GM12892 (cell line): ENCODE measurements around the gene RNF225.
"Not testable (repeated sequence)": the region's sequence is repeated elsewhere in the genome, so short reads cannot be mapped to it uniquely, and the experiment has no call there.

Source experiments
- DNase-seq: peaks from one replicate; pipeline ENCODE4 v3.0.0; 2011; ENCODE audit not compliant: insufficient read length
- FAIRE-seq: peaks from 2 replicates; lab custom pipeline; 2011; peaks lifted over from hg19 to GRCh38; lab: Jason Lieb, UNC
- POLR2A ChIP-seq: IDR thresholded peaks from 2 replicates; pipeline ENCODE4 v1.6.1; 2011; ENCODE audit warnings: low read depth, low read length, control low read depth
- POLR2AphosphoS5 ChIP-seq: IDR thresholded peaks from 2 replicates; pipeline ENCODE4 v1.6.1; 2011; ENCODE audit warnings: low read depth, low read length, control low read depth
- TAF1 ChIP-seq: IDR thresholded peaks from 2 replicates; pipeline ENCODE4 v1.6.1; 2011; ENCODE audit warnings: low read depth, mild to moderate bottlenecking, control low read depth, low read length, borderline replicate concordance

Gene RNF225

GRCh38 chr19:58395979-58396627 lies 647 bp downstream of the RNF225 start:
- no peak; the same call in 1 of the 2 replicates for TF ChIP-seq POLR2AphosphoS5
- TF ChIP-seq TAF1: no peak
- TF ChIP-seq POLR2A: no peak
- FAIRE-seq (no peak), DNase-seq (no peak)

GRCh38 chr19:58396691-58397532 lies 1.5 kb downstream of the RNF225 start:
- DNase-seq (no peak), FAIRE-seq (no peak)
- TF ChIP-seq POLR2AphosphoS5 (no peak), POLR2A (no peak), TAF1 (no peak)

- no peak for FAIRE-seq
- no peak for TF ChIP-seq POLR2A
- no peak for TF ChIP-seq POLR2AphosphoS5
- no peak for TF ChIP-seq TAF1
- DNase-seq: no peak
These were observed 2.1 kb downstream of the RNF225 start for GRCh38 chr19:58397533-58398037.

- no peak for FAIRE-seq
- DNase-seq: no peak
- TF ChIP-seq POLR2A: no peak
- TF ChIP-seq TAF1: no peak
- no peak for TF ChIP-seq POLR2AphosphoS5
These were observed 2.6 kb downstream of the RNF225 start for GRCh38 chr19:58398087-58398486.

GRCh38 chr19:58398545-58398944 lies 3.1 kb downstream of the RNF225 start:
- FAIRE-seq (no peak), DNase-seq (no peak)
- TF ChIP-seq POLR2A: no peak
- TF ChIP-seq TAF1: no peak
- TF ChIP-seq POLR2AphosphoS5: no peak

GRCh38 chr19:58399903-58400302 lies 4.4 kb downstream of the RNF225 start:
- no peak for FAIRE-seq
- TF ChIP-seq POLR2A (no peak), TAF1 (no peak), POLR2AphosphoS5 (no peak)
- DNase-seq: no peak

- DNase-seq (no peak), FAIRE-seq (no peak)
These were observed 5.0 kb downstream of the RNF225 start for GRCh38 chr19:58400316-58400915.

GRCh38 chr19:58400916-58401839 lies 5.7 kb downstream of the RNF225 start:
- TF ChIP-seq POLR2A: peak; percentile 83; the same call in 1 of the 2 replicates
- TF ChIP-seq TAF1: peak; percentile 67
- peak; percentile 76 for TF ChIP-seq POLR2AphosphoS5
- peak; percentile 100 for DNase-seq
- peak; percentile 99 for FAIRE-seq

More at GRCh38 chr19:58400316-58400915, 5.0 kb downstream of the RNF225 start:
- TF ChIP-seq POLR2A (no peak), POLR2AphosphoS5 (no peak), TAF1 (no peak)

GRCh38 chr19:58401840-58402421 lies 6.5 kb downstream of the RNF225 start:
- FAIRE-seq: no peak
- TF ChIP-seq POLR2A (no peak), TAF1 (no peak), POLR2AphosphoS5 (no peak)
- no peak for DNase-seq

GRCh38 chr19:58403920-58404478 lies 8.5 kb downstream of the RNF225 start:
- not testable (repeated sequence) for DNase-seq, FAIRE-seq
